ENCODE results near the gene TMF1.

The TMF1 gene

GRCh38 chr3:68984011-68984530 is 68.1 kb downstream of the TMF1 start:
- H3K4me3 ChIP-seq (replicated peaks; ENCODE audit: low read depth, low read length): no peak overlapping the region
- DNase-seq (ENCODE audit: extremely low read depth, low read depth): no peak
- no peak for TF ChIP-seq CTCF (IDR thresholded peaks at IDR 0.05; ENCODE audit: low read depth, low read length, missing control alignments)

GRCh38 chr3:68977486-68978167 is 74.5 kb downstream of the TMF1 start:
- no peak for DNase-seq (ENCODE audit: extremely low read depth, low read depth)
- H3K4me3 ChIP-seq (replicated peaks; ENCODE audit: low read depth, low read length): no peak overlapping the region
- TF ChIP-seq CTCF (IDR thresholded peaks at IDR 0.05; ENCODE audit: low read depth, low read length, missing control alignments): no peak

GRCh38 chr3:68974711-68975110 is 77.4 kb downstream of the TMF1 start:
- no peak for TF ChIP-seq CTCF (IDR thresholded peaks at IDR 0.05; ENCODE audit: low read depth, low read length, missing control alignments)
- no peak overlapping the region for H3K4me3 ChIP-seq (replicated peaks; ENCODE audit: low read depth, low read length)
- no peak for DNase-seq (ENCODE audit: extremely low read depth, low read depth)

GRCh38 chr3:68973639-68974038 is 78.5 kb downstream of the TMF1 start:
- DNase-seq (ENCODE audit: extremely low read depth, low read depth): no peak
- H3K4me3 ChIP-seq (replicated peaks; ENCODE audit: low read depth, low read length): no peak overlapping the region
- no peak for TF ChIP-seq CTCF (IDR thresholded peaks at IDR 0.05; ENCODE audit: low read depth, low read length, missing control alignments)

- DNase-seq (ENCODE audit: extremely low read depth, low read depth): peak; percentile 32
- TF ChIP-seq CTCF (IDR thresholded peaks at IDR 0.05; ENCODE audit: low read depth, low read length, missing control alignments): peak; percentile 87
- H3K4me3 ChIP-seq (replicated peaks; ENCODE audit: low read depth, low read length): no peak overlapping the region
These were observed 79.7 kb downstream of the TMF1 start for GRCh38 chr3:68972358-68972979.
